HEK293 (cell line): Measurements from ENCODE around the gene TFR2.

ENCODE experiments used
- GLI4 ChIP-seq: fragments of 450-650 bp; formaldehyde crosslinking; IDR thresholded peaks from 2 replicates; pipeline ENCODE4 v1.5.1; 2016; ENCODE audit warnings: missing biosample characterization, missing genetic modification characterization
- ZNF274 ChIP-seq, 2 experiments: fragments of 200-500 bp in 1 of 2; fragments of 450-650 bp in 1 of 2; sonication (Bioruptor generic) in 1 of 2; formaldehyde crosslinking in 1 of 2; IDR thresholded peaks; 2 replicates each; pipeline versions ENCODE4 v1.5.1 to v1.6.1; 2014 to 2016; ENCODE audit warnings: borderline replicate concordance in 1 of 2, inconsistent platforms in 1 of 2, low read length in 1 of 2, missing biosample characterization in 1 of 2, missing genetic modification characterization in 1 of 2
- ZNF473 ChIP-seq: fragments of 450-650 bp; formaldehyde crosslinking; IDR thresholded peaks from 2 replicates; pipeline ENCODE4 v1.5.1; 2017; ENCODE audit warnings: missing biosample characterization, missing genetic modification characterization
- ZNF600 ChIP-seq: fragments of 450-650 bp; formaldehyde crosslinking; IDR thresholded peaks from 2 replicates; pipeline ENCODE4 v1.5.1; 2016; ENCODE audit warnings: missing biosample characterization, missing genetic modification characterization
- TF ChIP-seq, protein P1 (sequence below): fragments of 450-650 bp; formaldehyde crosslinking; IDR thresholded peaks from 2 replicates; pipeline ENCODE4 v1.5.1; 2016; ENCODE audit warnings: missing biosample characterization, missing genetic modification characterization

DNA sequence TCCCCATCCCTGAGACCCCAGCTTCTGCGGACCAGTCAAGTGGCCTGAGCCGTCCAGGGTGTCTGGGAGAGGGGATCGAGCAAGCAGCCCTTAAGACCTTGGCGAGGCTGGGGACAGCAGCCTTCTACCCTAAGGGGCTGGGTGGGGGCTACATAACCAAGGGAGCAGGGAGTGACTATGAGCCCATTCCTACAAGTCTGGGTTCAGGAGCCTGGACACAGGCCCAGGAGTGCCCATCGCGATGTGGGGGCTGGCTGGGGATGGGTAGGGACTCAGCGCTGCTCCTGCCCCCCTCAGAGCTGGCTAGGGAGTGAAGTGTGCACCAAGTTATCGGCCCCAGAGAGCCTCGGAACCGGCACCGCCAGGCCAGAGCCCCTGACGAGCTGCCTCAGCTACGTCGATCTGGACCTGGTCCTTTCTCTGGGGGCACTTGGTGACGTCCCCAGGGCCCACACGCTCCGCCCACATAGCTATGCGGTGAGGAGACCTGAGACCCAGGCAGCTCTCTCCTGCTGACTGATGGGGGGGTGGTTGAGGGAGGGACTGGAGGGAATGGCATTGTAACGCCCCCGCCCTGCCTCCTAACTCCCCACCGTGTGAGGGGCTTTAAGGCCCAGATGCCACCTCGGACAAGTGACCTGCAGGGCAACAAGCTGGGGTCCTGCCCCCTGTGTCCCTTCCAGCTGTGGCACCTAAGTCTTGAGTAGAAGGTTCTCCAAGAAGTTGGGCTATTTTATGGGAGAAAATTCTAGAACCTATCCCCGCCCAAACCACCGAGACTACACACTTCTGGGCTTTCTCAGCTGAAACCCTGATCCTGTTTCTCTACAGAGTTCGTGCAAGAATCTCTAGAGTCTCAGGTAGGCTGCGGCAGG lies 70.2 kb downstream of the TFR2 start:
- TF ChIP-seq, protein P1, sequence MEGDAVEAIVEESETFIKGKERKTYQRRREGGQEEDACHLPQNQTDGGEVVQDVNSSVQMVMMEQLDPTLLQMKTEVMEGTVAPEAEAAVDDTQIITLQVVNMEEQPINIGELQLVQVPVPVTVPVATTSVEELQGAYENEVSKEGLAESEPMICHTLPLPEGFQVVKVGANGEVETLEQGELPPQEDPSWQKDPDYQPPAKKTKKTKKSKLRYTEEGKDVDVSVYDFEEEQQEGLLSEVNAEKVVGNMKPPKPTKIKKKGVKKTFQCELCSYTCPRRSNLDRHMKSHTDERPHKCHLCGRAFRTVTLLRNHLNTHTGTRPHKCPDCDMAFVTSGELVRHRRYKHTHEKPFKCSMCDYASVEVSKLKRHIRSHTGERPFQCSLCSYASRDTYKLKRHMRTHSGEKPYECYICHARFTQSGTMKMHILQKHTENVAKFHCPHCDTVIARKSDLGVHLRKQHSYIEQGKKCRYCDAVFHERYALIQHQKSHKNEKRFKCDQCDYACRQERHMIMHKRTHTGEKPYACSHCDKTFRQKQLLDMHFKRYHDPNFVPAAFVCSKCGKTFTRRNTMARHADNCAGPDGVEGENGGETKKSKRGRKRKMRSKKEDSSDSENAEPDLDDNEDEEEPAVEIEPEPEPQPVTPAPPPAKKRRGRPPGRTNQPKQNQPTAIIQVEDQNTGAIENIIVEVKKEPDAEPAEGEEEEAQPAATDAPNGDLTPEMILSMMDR (tag by site-specific recombination): no peak
- TF ChIP-seq ZNF600 (tag by site-specific recombination) (peak; percentile 54; the same call in 1 of the 2 replicates), ZNF274 (IDR thresholded peaks at IDR 0.05; ENCODE audit: low read length) (no peak), ZNF274 (tag by site-specific recombination; IDR thresholded peaks at IDR 0.05; ENCODE audit: borderline replicate concordance) (no peak), ZNF473 (tag by site-specific recombination) (no peak), GLI4 (tag by site-specific recombination) (no peak)
